Measurements from ENCODE around the gene SOWAHA.
"Not testable (repeated sequence)": the region's sequence is repeated elsewhere in the genome, so short reads cannot be mapped to it uniquely, and the experiment has no call there.

The SOWAHA gene

GRCh38 chr5:132827943-132828673, 15.0 kb downstream of the SOWAHA start:
- DNase-seq = no peak

DNA sequence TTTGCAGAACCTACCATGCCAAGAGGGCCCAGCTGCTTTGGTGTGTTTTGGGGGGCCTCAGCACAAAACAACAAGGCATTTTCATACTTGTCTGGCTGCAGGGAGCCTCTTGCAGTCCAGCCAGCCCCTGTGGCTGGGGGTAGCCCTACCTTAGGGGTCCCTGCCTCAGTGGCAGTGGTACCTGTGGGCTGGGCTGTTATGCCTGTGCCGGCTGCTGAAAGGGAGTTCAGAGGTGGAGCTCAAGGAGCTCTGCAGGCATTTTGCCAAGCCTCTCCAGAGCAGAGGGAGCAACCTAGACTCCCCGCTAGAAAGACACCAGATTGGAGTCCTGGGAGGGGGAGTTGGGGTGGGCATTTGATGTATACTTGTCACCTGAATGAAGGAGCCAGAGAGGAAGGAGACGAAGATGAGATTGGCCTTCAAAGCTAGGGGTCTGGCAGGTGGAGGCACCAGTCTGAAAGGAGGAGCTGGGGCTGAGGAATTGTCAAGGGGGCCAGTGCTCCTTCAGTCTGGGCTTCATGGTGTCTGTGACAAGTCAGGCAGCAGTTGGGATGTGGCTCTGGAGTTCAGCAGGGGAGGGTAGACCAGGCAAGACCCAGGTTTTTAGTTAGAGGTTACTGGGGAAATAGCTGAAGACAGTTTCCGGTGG, 15.9 kb downstream of the SOWAHA start:
- DNase-seq = no peak

DNA sequence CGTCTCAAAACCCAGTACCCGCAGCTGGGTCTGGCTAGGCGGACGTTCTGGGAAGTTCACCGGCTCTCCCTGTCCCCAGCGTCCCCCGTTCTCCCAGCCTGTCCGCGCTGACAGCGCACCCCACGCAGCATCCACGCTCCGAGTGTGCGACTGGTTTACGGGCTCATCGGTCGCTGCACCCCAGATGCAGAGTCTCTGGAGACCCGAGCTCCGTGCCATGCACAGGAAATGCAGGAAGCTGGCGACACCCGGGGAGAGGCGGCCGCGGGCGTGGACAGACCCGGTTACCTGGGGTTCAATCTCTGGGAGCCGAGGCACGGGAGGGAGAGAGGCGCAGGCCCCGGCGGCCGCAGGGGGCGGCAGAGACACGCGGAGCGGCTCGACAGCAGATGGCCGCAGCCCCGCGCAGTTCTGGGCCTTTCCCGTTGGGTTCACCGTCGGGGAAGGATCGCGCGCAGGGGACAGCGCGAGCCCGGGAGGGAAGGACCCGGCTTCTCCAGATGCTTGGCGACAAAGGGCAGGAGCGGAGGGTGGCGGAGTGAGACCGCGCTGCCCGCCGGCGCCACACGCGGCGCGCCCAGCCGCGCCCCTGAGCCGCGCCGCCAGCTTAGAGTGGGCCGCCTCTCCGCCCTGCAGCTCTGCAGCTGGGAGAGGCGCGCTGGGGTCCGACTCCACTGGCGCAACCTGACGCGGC, 16.8 kb downstream of the SOWAHA start:
- peak; percentile 32 to 54 for DNase-seq

- DNase-seq = peak in 1 of 2 experiments; percentile 53
Measured at GRCh38 chr5:132830436-132831094, 17.5 kb downstream of the SOWAHA start, which contains the start of gene SHROOM1. Gene SHROOM1 (minus strand): TSS chr5:132830647. CDS start chr5:132826140, 4,507 bp downstream.

- DNase-seq = no peak
Measured at GRCh38 chr5:132831095-132831860, 18.2 kb downstream of the SOWAHA start.

DNA sequence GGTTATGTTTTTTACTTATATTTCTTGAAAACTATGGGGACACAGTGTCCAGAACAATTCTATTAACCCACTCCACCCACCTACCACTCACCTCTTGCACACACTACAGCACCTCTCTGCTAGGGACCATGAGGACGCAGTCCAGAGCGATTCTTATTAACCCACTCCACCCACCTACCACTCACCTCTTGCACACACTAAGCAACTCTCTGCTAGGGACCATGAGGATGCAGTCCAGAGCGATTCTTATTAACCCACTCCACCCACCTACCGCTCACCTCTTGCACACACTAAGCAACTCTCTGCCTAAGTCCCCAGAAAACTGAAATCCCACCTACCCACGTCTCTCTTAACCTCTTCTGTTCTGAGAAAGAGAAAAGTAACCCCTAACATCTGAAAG, 19.5 kb downstream of the SOWAHA start:
- DNase-seq = no peak

DNA sequence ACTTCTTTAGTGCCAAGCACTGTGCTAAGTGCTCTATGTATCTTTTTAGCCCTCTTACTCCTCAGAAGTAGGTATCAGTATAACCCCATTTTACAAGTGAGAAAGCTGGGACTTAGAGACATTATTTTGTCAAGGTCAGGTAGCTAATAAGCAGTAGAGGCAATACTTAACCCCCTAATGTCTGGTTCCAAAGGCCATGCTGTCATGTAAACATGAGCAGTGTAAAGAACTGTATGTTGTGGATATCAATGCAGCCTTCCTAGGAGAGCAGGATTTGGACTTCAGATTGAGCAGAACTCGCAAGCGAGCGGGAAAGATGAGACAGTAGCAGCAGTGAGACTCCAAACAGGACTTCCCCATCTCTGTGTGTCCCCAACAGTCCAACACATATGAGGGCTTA, 21.0 kb downstream of the SOWAHA start:
- DNase-seq = no peak

- no peak for DNase-seq
Measured at GRCh38 chr5:132836852-132837251, 23.8 kb downstream of the SOWAHA start.

GRCh38 chr5:132837868-132838267, 24.8 kb downstream of the SOWAHA start:
- DNase-seq = peak in 1 of 2 experiments; percentile 5

DNA sequence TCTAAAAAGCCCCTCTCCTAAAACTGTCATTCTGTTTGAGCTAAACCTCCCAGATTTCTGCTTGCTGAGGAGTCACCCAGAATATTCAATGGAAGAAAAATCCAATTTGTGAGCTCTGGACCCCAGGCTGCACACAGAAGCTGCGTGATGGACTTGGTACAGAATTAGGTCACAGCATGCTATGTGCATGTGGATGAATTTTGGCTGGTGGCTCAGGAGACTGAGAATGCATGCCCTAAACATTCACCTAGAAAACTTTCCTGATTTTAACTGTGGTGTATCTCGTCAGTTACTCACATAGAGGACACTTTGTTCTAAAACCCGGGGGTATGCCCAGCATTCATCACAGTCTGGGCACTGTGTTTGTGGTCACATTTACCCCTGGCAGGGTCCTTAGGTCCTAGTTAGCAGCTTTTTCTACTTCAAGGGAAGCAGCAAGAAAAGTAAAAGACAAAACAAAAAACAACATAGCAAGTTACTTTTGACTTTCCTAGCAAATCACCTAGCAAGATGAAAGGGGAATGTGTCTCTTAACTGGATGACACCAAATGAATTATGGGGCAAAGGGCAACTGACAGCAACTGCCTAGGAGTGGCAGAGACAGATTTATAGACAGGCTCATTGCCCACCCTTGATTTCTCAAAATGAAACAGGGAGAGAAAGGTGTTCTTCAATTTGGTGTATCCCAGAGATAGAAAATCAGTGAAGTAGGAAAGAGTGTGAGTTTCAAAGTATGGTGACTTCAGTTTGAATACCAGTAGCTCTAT, 25.6 kb downstream of the SOWAHA start:
- DNase-seq = no peak

DNA sequence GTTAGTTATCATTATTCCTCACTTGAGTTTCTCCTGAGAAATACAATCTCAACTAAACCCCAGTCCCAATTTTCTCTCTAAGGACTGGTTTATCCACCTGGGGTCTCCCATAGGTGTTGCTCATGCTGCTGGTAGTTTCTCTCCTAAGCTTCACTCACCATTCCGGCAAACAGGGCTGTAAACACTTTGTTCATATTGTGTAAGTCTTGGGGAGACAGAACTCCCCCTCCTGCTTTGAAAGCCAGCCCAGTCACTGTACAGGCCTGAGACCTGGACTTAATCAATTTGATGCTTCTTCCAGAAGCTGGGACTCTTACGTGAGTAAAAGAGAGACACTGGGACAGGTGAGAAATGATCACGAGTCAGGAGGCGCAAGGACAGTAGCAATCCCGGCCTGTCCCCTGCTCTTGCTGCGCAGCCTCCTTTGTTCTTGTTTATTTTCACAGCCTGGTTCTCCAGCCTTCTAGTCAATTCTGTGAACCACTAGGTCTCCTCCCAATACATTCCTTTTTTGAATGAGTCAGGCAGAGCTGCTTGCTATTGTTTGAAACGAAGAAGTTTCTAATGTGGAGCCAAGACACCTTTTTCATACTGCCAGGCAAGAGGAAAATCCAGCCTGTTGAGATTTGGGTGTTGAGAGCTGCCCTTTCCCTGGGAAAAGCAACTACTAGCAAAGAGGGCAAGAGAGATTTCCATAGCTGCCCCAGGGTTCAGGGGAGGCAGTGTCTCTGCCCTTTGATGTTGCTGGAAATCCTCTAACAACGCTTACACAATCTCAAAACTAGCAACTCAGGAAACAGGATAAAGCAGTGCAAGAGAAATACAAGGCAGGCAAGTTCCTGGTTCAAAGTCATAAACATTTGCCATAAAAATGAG, 26.6 kb downstream of the SOWAHA start:
- DNase-seq = no peak

GRCh38 chr5:132840313-132840712, 27.2 kb downstream of the SOWAHA start:
- DNase-seq = no peak

- no peak for DNase-seq
Measured at GRCh38 chr5:132840896-132841295, 27.8 kb downstream of the SOWAHA start.

DNA sequence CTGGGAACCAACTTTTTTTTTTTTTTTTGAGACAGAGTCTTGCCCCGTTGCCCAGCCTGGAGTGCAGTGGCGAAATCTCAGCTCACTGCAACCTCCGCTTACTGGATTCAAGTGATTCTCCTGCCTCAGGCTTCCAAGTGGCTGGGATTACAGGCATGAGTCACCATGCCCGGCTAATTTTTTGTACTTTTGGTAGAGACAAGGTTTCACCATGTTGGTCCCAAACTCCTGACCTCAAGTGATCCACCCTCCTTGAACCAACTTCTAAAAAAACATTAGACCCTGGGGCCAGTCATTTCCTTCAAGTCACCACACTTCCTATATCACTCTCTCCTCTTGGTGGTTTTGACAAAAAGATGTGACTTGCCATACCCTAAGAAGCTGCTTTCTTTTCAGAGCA, 28.2 kb downstream of the SOWAHA start:
- DNase-seq = no peak

GRCh38 chr5:132848270-132848669, 35.2 kb downstream of the SOWAHA start:
- DNase-seq = no peak

DNA sequence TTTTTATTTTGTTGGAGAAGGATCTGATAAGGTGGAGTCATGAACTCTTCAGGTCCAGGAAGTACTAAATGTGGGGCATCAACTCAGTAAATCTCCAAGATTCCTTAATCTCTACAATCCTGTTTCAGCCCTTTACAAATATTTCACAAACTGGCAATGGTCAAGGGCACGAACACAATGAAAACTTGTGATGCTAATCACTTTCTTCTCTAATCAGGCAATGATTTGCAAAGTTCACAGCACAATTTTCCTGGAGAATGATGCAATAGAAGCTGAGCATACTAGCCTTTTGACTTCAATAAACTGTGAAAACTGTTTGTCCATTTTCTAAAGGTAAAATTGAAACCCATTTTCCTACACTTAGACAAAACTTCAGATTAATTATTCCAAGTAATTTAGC, 36.2 kb downstream of the SOWAHA start:
- no peak for DNase-seq

GRCh38 chr5:132850066-132850465, 37.0 kb downstream of the SOWAHA start:
- no peak for DNase-seq

DNA sequence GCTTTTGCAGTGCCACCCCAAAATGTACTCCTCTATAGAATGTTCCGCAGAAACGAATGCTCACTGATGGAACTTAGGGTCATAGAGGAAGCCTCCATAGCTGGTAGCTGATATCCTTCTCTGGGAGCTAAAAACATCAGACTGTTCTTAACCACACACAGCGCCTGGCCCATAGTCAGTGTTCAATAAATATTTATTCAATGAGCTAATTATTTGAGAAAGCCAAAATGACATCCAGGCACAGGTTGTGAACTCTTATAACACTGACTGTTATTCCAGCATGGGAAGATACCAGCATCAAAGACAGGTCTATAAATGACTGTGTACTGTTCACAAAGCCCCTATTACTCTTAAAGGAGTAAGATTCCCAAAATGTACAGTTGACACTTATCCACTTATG, 40.2 kb downstream of the SOWAHA start:
- DNase-seq = no peak

DNA sequence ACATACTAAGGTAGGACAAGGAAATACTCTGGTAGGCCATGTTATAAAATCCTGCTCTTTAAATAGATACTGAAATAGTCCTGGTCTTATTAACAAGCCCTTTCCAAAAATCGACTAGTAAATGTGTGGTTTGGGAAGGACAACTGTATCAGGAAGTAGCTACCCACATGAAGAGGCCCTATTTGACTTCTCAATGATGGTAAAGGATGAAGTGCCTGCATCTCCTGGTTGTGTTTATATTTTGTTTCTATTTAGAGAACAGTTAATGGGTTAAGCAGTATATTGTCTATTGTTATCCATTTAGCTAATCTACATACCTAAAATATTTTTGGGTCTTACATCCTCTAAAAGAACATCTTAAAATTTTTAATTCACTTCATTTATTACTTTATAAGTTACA, 40.7 kb downstream of the SOWAHA start:
- DNase-seq = no peak

- DNase-seq = no peak
Measured at GRCh38 chr5:132854301-132854700, 41.2 kb downstream of the SOWAHA start.

DNA sequence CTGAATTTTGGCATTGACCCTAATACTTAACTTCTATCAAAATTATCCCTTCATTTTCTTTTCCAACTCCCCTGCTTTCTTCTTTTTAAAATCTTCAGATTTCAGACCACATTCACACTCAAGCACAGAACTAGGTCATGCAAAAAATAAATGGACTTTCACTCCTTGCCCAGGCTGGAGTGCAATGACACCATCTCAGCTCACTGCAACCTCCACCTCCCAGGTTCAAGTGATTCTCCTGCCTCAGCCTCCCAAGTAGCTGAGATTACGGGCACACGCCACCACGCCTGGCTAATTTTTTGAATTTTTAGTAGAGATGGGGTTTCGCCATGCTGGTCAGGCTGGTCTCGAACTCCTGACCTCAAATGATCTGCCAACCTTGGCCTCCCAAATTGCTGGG, 41.9 kb downstream of the SOWAHA start:
- DNase-seq = not testable (repeated sequence)

Measured in SHP77 (cell line).